ENCODE measurements around the gene MRPL28.

DNA sequence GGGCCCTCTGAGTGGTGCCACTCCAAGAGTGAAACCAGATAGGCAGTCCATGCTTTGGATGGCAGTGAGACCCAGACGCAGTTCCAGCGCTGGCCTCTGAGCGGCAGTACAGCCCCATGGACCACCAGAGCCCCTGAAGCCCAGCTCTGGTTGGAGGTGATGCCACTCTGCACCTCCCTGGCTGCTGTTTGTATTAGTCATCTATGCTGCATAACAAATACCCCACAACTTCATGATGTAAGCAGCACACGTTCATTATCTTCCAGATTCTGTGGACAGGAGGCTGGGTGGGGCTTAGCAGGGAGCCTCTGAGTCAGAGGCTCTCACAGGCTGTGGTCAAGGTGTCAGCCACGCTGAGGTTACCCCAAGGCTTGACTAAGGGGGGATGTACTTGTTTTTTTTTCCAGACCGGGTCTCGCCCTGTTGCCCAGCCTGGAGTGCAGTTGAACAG lies 21.6 kb upstream of the MRPL28 start:
- no peak for TF ChIP-seq EZH2 (IDR thresholded peaks at IDR 0.05; ENCODE audit: borderline replicate concordance, low read depth, low read length, severe bottlenecking)
- no peak for TF ChIP-seq JUN (IDR thresholded peaks at IDR 0.05; ENCODE audit: borderline replicate concordance, insufficient read depth, insufficient read length, low read depth)

All from endothelial cell of umbilical vein (primary cell).